Neural cell (in vitro differentiated cells): ENCODE data around the gene RAB17. TPM values are rescaled to one million over a fixed set of nuclear protein-coding genes. Genes with fewer than 3 reads are reported as not detected.

Experiments used
- H2AFZ ChIP-seq: fragments of 200-600, 300-800 bp; sonication (generic), shearing (Covaris generic); 2 replicates; pipeline ENCODE4 v1.6.0; 2014; ENCODE audit warnings: low read depth, mild to moderate bottlenecking, antibody characterized with exemption, low read length, moderate library complexity
- H3F3A ChIP-seq: fragments of 200-600 bp; shearing (Covaris generic); 2 replicates; pipeline ENCODE4 v1.6.1; 2016; ENCODE audit warnings: mild to moderate bottlenecking, moderate library complexity, mixed read lengths, antibody characterized with exemption, low read length; ENCODE audit not compliant: insufficient read depth, poor library complexity, severe bottlenecking
- H3K27ac ChIP-seq: fragments of 200-600, 300-800 bp; sonication (generic), shearing (Covaris generic); 2 replicates; pipeline ENCODE4 v1.5.1; 2014; ENCODE audit warnings: mild to moderate bottlenecking, low read length, moderate library complexity
- H3K27me3 ChIP-seq: fragments of 300-800, 200-600 bp; sonication (generic), shearing (Covaris generic); 2 replicates; pipeline ENCODE4 v1.6.0; 2014; ENCODE audit warnings: mild to moderate bottlenecking, low read depth, low read length, moderate library complexity; ENCODE audit not compliant: insufficient read depth
- H3K36me3 ChIP-seq: fragments of 300-800, 200-600 bp; sonication (generic), shearing (Covaris generic); 2 replicates; pipeline ENCODE4 v1.5.1; 2014; ENCODE audit warnings: mild to moderate bottlenecking, antibody characterized with exemption, low read length, moderate library complexity; ENCODE audit not compliant: insufficient read depth
- H3K4me2 ChIP-seq: fragments of 300-800, 200-600 bp; sonication (generic), shearing (Covaris generic); 2 replicates; pipeline ENCODE4 v1.6.0; 2014; ENCODE audit warnings: mild to moderate bottlenecking, low read length
- H3K4me3 ChIP-seq: fragments of 300-800, 200-600 bp; sonication (generic), shearing (Covaris generic); 2 replicates; pipeline ENCODE4 v1.5.1; 2014; ENCODE audit warnings: mild to moderate bottlenecking, low read length, moderate library complexity
- H3K79me2 ChIP-seq: fragments of 200-600 bp; shearing (Covaris generic); replicated peaks from 2 replicates; pipeline ENCODE4 v1.6.0; 2014; ENCODE audit warnings: mild to moderate bottlenecking, low read length, moderate library complexity; ENCODE audit not compliant: insufficient read depth
- H3K9ac ChIP-seq: fragments of 300-800, 200-600 bp; sonication (generic), shearing (Covaris generic); 2 replicates; pipeline ENCODE4 v1.6.1; 2016; ENCODE audit warnings: mild to moderate bottlenecking, low read length, mixed read lengths
- H3K9me2 ChIP-seq: fragments of 200-600 bp; shearing (Covaris generic); 2 replicates; pipeline ENCODE4 v1.6.1; 2016; ENCODE audit warnings: mild to moderate bottlenecking, low read length, mixed read lengths; ENCODE audit not compliant: insufficient read depth
- H3K9me3 ChIP-seq: fragments of 200-600, 300-800 bp; sonication (generic), shearing (Covaris generic); 2 replicates; pipeline ENCODE4 v1.6.1; 2016; ENCODE audit warnings: mild to moderate bottlenecking, mixed run types, low read length, moderate library complexity, mixed read lengths
- H4K20me1 ChIP-seq: fragments of 200-600 bp; shearing (Covaris generic); 2 replicates; pipeline ENCODE4 v1.6.1; 2016; ENCODE audit warnings: mild to moderate bottlenecking, mixed run types; ENCODE audit not compliant: insufficient read depth
- CTCF ChIP-seq: fragments of 450-650 bp; IDR thresholded peaks from 2 replicates; pipeline ENCODE4 v1.5.1; 2014; ENCODE audit warnings: antibody characterized with exemption, mild to moderate bottlenecking, moderate library complexity; ENCODE audit not compliant: poor library complexity, severe bottlenecking
- EP300 ChIP-seq: fragments of 450-650 bp; conservative IDR thresholded peaks from 2 replicates; pipeline ENCODE4 v1.6.1; 2014; ENCODE audit warnings: antibody characterized with exemption, mild to moderate bottlenecking, moderate library complexity; ENCODE audit not compliant: poor library complexity, severe bottlenecking
- EZH2 ChIP-seq: fragments of 200-600, 300-800 bp; shearing (Covaris generic), sonication (generic); IDR thresholded peaks from 2 replicates; pipeline ENCODE4 v1.6.1; 2014; ENCODE audit warnings: antibody characterized with exemption, low read length, borderline replicate concordance, mild to moderate bottlenecking; ENCODE audit not compliant: insufficient read depth, poor library complexity, severe bottlenecking
- MXI1 ChIP-seq: fragments of 450-650 bp; conservative IDR thresholded peaks from 2 replicates; pipeline ENCODE4 v1.6.1; 2014; ENCODE audit warnings: antibody characterized with exemption, mild to moderate bottlenecking; ENCODE audit not compliant: poor library complexity, severe bottlenecking
- POLR2AphosphoS5 ChIP-seq: IDR thresholded peaks from 2 replicates; pipeline ENCODE4 v1.6.1; 2012
- RAD21 ChIP-seq: fragments of 450-650 bp; conservative IDR thresholded peaks from 2 replicates; pipeline ENCODE4 v1.6.1; 2014; ENCODE audit warnings: antibody characterized with exemption, mild to moderate bottlenecking, moderate library complexity
- REST ChIP-seq: IDR thresholded peaks from 2 replicates; pipeline ENCODE4 v1.6.1; 2012; ENCODE audit warnings: borderline replicate concordance
- SMC3 ChIP-seq: fragments of 450-650 bp; conservative IDR thresholded peaks from 2 replicates; pipeline ENCODE4 v1.6.1; 2014; ENCODE audit warnings: antibody characterized with exemption, mild to moderate bottlenecking, moderate library complexity; ENCODE audit not compliant: poor library complexity
- TAF1 ChIP-seq: IDR thresholded peaks from 2 replicates; pipeline ENCODE4 v1.6.1; 2012; ENCODE audit warnings: low read depth
- polyA plus RNA-seq: library from polyadenylated mRNA; depleted of rRNA; stranded (reverse); fragments of >200 nt; gene quantifications from 2 replicates; pipeline ENCODE4 v1.2.3, GENCODE V29; 2014

Gene RAB17
- polyA plus RNA-seq, 1 donor from 2014 or later = not detected

- peaks cover 34% of the 10 kb centered on the region for H3K79me2 ChIP-seq
- H3K4me3 ChIP-seq = no peak overlapping the region
- no peaks in the 10 kb centered on the region for H3K27me3 ChIP-seq
- no peak overlapping the region for H2AFZ ChIP-seq
- H3K9ac ChIP-seq = no peak overlapping the region
- H4K20me1 ChIP-seq = no peaks in the 10 kb centered on the region
- H3F3A ChIP-seq = no peaks in the 10 kb centered on the region
- H3K27ac ChIP-seq = no peak overlapping the region
- no peaks in the 10 kb centered on the region for H3K9me2 ChIP-seq
- H3K9me3 ChIP-seq = peaks cover 14% of the 10 kb centered on the region
- no peak overlapping the region for H3K4me2 ChIP-seq
- H3K36me3 ChIP-seq = peaks cover 4% of the 10 kb centered on the region
- TF ChIP-seq RAD21 = no peak
- TF ChIP-seq TAF1 = no peak
- no peak for TF ChIP-seq REST
- TF ChIP-seq MXI1 = no peak
- no peak for TF ChIP-seq CTCF
- TF ChIP-seq EZH2 = no peak
- TF ChIP-seq SMC3 = no peak
- no peak for TF ChIP-seq EP300
- no peak for TF ChIP-seq POLR2AphosphoS5
Observed at GRCh38 chr2:237639052-237639835, 48.7 kb upstream of the RAB17 start.

- H3K79me2 ChIP-seq = peaks cover 45% of the 10 kb centered on the region
- no peak overlapping the region for H3K9ac ChIP-seq
- H3K9me3 ChIP-seq = peaks cover 14% of the 10 kb centered on the region
- H2AFZ ChIP-seq = no peak overlapping the region
- H4K20me1 ChIP-seq = no peaks in the 10 kb centered on the region
- no peak overlapping the region for H3K4me3 ChIP-seq
- H3F3A ChIP-seq = no peaks in the 10 kb centered on the region
- no peak overlapping the region for H3K4me2 ChIP-seq
- H3K36me3 ChIP-seq = peaks cover 4% of the 10 kb centered on the region
- H3K9me2 ChIP-seq = no peaks in the 10 kb centered on the region
- TF ChIP-seq EP300 = no peak
- no peak for TF ChIP-seq CTCF
- TF ChIP-seq SMC3 = no peak
- no peak for TF ChIP-seq EZH2
- TF ChIP-seq TAF1 = no peak
- no peak for TF ChIP-seq POLR2AphosphoS5
- no peak for TF ChIP-seq MXI1
- TF ChIP-seq RAD21 = no peak
- no peaks in the 10 kb centered on the region for H3K27me3 ChIP-seq
- H3K27ac ChIP-seq = no peak overlapping the region
Observed at GRCh38 chr2:237638176-237638575, 47.6 kb upstream of the RAB17 start.
